Liver (tissue), 9 donors: Measurements from ENCODE around the gene KCNMA1. TPM values are rescaled to one million over a fixed set of nuclear protein-coding genes. Genes with fewer than 3 reads are reported as not detected.

ENCODE experiments used
- DNase-seq: peaks from one replicate; pipeline ENCODE4 v3.0.0-alpha.2; 2017; ENCODE audit warnings: low spot score
- H3K27ac ChIP-seq, 2 donors: one replicate each; pipeline ENCODE4 v1.7.0; 2013; ENCODE audit warnings: inconsistent platforms in 2 of 2, low read length in 2 of 2, control low read depth in 1 of 2, low read depth in 1 of 2, mild to moderate bottlenecking in 1 of 2
- H3K27me3 ChIP-seq, 4 donors: one replicate each; pipeline versions ENCODE4 v1.6.1 to v1.7.0; 2013; ENCODE audit warnings: low read length in 3 of 4, inconsistent platforms in 1 of 4, mild to moderate bottlenecking in 1 of 4, moderate library complexity in 1 of 4; ENCODE audit not compliant: control insufficient read depth in 4 of 4, insufficient read depth in 4 of 4
- H3K36me3 ChIP-seq, 4 donors: one replicate each; pipeline versions ENCODE4 v1.6.1 to v1.7.0; 2013; ENCODE audit warnings: low read length in 3 of 4, mild to moderate bottlenecking in 3 of 4, low read depth in 1 of 4, moderate library complexity in 1 of 4; ENCODE audit not compliant: control insufficient read depth in 4 of 4, insufficient read depth in 3 of 4
- H3K4me1 ChIP-seq, 4 donors: one replicate each; pipeline versions ENCODE4 v1.6.1 to v1.7.0; 2013; ENCODE audit warnings: low read length in 3 of 4, mild to moderate bottlenecking in 3 of 4, moderate library complexity in 1 of 4; ENCODE audit not compliant: control insufficient read depth in 4 of 4, insufficient read depth in 4 of 4
- H3K4me3 ChIP-seq, 3 donors: one replicate each; pipeline versions ENCODE4 v1.6.1 to v1.7.0; 2013; ENCODE audit warnings: low read length in 3 of 3, control low read depth in 1 of 3, low read depth in 1 of 3, mild to moderate bottlenecking in 1 of 3
- H3K9ac ChIP-seq, 2 donors: one replicate each; pipeline ENCODE4 v1.7.0; 2013; ENCODE audit warnings: low read length in 2 of 2, mild to moderate bottlenecking in 2 of 2, moderate library complexity in 2 of 2, control low read depth in 1 of 2, low read depth in 1 of 2
- H3K9me3 ChIP-seq, 4 donors: one replicate each; pipeline versions ENCODE4 v1.6.1 to v1.7.0; 2013; ENCODE audit warnings: low read length in 3 of 4; ENCODE audit not compliant: control insufficient read depth in 4 of 4
- EGR1 ChIP-seq, 2 donors: IDR thresholded peaks; 2 replicates each; pipeline ENCODE4 v1.6.1; 2016 to 2018; ENCODE audit warnings: antibody characterized with exemption in 2 of 2, low read depth in 2 of 2
- FOXA1 ChIP-seq: IDR thresholded peaks from 2 replicates; pipeline ENCODE4 v1.6.1; 2016; ENCODE audit warnings: antibody characterized with exemption
- FOXA2 ChIP-seq: IDR thresholded peaks from 2 replicates; pipeline ENCODE4 v1.6.1; 2016; ENCODE audit warnings: antibody characterized with exemption
- GABPA ChIP-seq, 2 donors: IDR thresholded peaks in 1 of 2; conservative IDR thresholded peaks in 1 of 2; 2 replicates each; pipeline ENCODE4 v1.6.1; 2016; ENCODE audit warnings: antibody characterized with exemption in 2 of 2, mild to moderate bottlenecking in 1 of 2, moderate library complexity in 1 of 2
- HNF4A ChIP-seq, 2 donors: conservative IDR thresholded peaks; 2 replicates each; pipeline ENCODE4 v1.6.1; 2016; ENCODE audit warnings: antibody characterized with exemption in 2 of 2, mild to moderate bottlenecking in 2 of 2
- HNF4G ChIP-seq: IDR thresholded peaks from 2 replicates; pipeline ENCODE4 v1.6.1; 2016; ENCODE audit warnings: antibody characterized with exemption
- JUND ChIP-seq, 2 donors: IDR thresholded peaks; 2 replicates each; pipeline ENCODE4 v1.6.1; 2016; ENCODE audit warnings: antibody characterized with exemption in 2 of 2
- NR2F2 ChIP-seq: IDR thresholded peaks from 2 replicates; pipeline ENCODE4 v1.6.1; 2016; ENCODE audit warnings: antibody characterized with exemption
- RAD21 ChIP-seq, 2 donors: IDR thresholded peaks; 2 replicates each; pipeline ENCODE4 v1.6.1; 2016; ENCODE audit warnings: antibody characterized with exemption in 2 of 2, mild to moderate bottlenecking in 2 of 2
- RXRA ChIP-seq, 2 donors: IDR thresholded peaks; 2 replicates each; pipeline ENCODE4 v1.6.1; 2017 to 2018; ENCODE audit warnings: antibody characterized with exemption in 2 of 2, mild to moderate bottlenecking in 1 of 2
- SP1 ChIP-seq: IDR thresholded peaks from 2 replicates; pipeline ENCODE4 v1.6.1; 2018; ENCODE audit warnings: antibody characterized with exemption, mild to moderate bottlenecking
- TAF1 ChIP-seq: conservative IDR thresholded peaks from 2 replicates; pipeline ENCODE4 v1.6.1; 2016; ENCODE audit warnings: antibody characterized with exemption, mild to moderate bottlenecking
- YY1 ChIP-seq: IDR thresholded peaks from 2 replicates; pipeline ENCODE4 v1.6.1; 2016; ENCODE audit warnings: antibody characterized with exemption, mild to moderate bottlenecking
- WGBS: extraction: QIAGEN DNeasy Blood & Tissue Kit; methylation state at CpG from one replicate; pipeline ENCODE4 v1.1.7; 2013; 5-methylcytosine and 5-hydroxymethylcytosine counted together
- polyA plus RNA-seq, 2 donors: library from polyadenylated mRNA; stranded (reverse) in 1 of 2; unstranded in 1 of 2; fragments of 200-250 nt in 1 of 2; fragments of >200 nt in 1 of 2; fragmentation: Nextera tagmentation in 1 of 2; extraction: Ambion mirVana in 1 of 2; gene quantifications; one replicate each; pipeline versions ENCODE4 v1.2.1 to v1.2.3, GENCODE V29; 2013 to 2015
- total RNA-seq, 2 donors: library from RNA; depleted of rRNA; stranded (reverse); fragments of >200 nt; gene quantifications; one replicate each; pipeline ENCODE4 v1.2.3, GENCODE V29; 2014
- TF ChIP-seq, protein P1 (sequence below): IDR thresholded peaks from 2 replicates; pipeline ENCODE4 v1.6.1; 2016; ENCODE audit warnings: antibody characterized with exemption
- TF ChIP-seq, protein P2 (sequence below): IDR thresholded peaks from 2 replicates; pipeline ENCODE4 v1.6.1; 2016; ENCODE audit warnings: antibody characterized with exemption, mild to moderate bottlenecking
- TF ChIP-seq, protein P3 (sequence below): fragments of 150-350 bp; IDR thresholded peaks from 2 replicates; pipeline ENCODE4 v1.5.1; 2017; ENCODE audit warnings: improper control_type of control experiment, low read depth, low read length; ENCODE audit not compliant: missing input control
- TF ChIP-seq, protein P4 (sequence below): IDR thresholded peaks from 2 replicates; pipeline ENCODE4 v1.6.1; 2016; ENCODE audit warnings: antibody characterized with exemption
- TF ChIP-seq, protein P5 (sequence below): IDR thresholded peaks from 2 replicates; pipeline ENCODE4 v1.6.1; 2016; ENCODE audit warnings: antibody characterized with exemption
- donor health status: healthy.
- donor health status: healthy.
- donor health status: healthy.
- donor health status: healthy.
- donor health status: healthy.

The KCNMA1 gene
- total and polyA plus RNA-seq, 4 donors: 2.5 to 9.7 (median 4.7) TPM

DNA sequence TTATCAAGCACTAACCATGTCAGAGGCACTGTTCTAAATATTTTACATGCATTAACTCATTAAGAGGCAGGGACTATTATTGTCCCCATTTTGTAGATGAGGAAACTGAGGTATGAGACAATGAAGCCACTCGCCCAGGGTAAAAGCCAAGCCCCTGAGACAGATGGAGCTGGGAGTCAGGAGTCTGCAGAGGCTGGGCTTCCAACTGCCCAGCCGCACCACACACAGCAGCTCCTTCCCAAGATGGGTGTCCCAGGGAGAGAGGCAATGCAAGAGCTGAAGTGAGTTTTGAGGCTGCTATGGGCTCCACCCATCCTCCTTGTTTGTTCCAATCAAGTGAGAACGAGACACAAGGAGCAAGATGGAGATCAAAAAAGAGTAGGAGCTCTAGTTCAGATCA, 244.2 kb downstream of the KCNMA1 start:
- Histone ChIP-seq H3K9ac (no peak overlapping the region), H3K4me3 (no peak overlapping the region), H3K4me1 (peaks cover 0 to 5% (median 0%) of the 10 kb centered on the region in 4 donors), H3K27me3 (no peaks in the 10 kb centered on the region), H3K9me3 (no peaks in the 10 kb centered on the region), H3K27ac (no peak overlapping the region), H3K36me3 (no peaks in the 10 kb centered on the region)
- no peak for DNase-seq
- TF ChIP-seq FOXA2: no peak
- no peak for TF ChIP-seq EGR1 (IDR thresholded peaks at IDR 0.05; ENCODE audit: low read depth in 2 of 2)
- TF ChIP-seq, protein P1, sequence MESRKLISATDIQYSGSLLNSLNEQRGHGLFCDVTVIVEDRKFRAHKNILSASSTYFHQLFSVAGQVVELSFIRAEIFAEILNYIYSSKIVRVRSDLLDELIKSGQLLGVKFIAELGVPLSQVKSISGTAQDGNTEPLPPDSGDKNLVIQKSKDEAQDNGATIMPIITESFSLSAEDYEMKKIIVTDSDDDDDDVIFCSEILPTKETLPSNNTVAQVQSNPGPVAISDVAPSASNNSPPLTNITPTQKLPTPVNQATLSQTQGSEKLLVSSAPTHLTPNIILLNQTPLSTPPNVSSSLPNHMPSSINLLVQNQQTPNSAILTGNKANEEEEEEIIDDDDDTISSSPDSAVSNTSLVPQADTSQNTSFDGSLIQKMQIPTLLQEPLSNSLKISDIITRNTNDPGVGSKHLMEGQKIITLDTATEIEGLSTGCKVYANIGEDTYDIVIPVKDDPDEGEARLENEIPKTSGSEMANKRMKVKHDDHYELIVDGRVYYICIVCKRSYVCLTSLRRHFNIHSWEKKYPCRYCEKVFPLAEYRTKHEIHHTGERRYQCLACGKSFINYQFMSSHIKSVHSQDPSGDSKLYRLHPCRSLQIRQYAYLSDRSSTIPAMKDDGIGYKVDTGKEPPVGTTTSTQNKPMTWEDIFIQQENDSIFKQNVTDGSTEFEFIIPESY: no peak
- TF ChIP-seq SP1: no peak
- TF ChIP-seq GABPA (IDR thresholded peaks at IDR 0.05 in 1 of 2, conservative IDR thresholded peaks at IDR 0.05 in 1 of 2): no peak
- no peak for TF ChIP-seq HNF4G
- no peak for TF ChIP-seq YY1
- no peak for TF ChIP-seq RXRA (IDR thresholded peaks at IDR 0.05)
- TF ChIP-seq, protein P2, sequence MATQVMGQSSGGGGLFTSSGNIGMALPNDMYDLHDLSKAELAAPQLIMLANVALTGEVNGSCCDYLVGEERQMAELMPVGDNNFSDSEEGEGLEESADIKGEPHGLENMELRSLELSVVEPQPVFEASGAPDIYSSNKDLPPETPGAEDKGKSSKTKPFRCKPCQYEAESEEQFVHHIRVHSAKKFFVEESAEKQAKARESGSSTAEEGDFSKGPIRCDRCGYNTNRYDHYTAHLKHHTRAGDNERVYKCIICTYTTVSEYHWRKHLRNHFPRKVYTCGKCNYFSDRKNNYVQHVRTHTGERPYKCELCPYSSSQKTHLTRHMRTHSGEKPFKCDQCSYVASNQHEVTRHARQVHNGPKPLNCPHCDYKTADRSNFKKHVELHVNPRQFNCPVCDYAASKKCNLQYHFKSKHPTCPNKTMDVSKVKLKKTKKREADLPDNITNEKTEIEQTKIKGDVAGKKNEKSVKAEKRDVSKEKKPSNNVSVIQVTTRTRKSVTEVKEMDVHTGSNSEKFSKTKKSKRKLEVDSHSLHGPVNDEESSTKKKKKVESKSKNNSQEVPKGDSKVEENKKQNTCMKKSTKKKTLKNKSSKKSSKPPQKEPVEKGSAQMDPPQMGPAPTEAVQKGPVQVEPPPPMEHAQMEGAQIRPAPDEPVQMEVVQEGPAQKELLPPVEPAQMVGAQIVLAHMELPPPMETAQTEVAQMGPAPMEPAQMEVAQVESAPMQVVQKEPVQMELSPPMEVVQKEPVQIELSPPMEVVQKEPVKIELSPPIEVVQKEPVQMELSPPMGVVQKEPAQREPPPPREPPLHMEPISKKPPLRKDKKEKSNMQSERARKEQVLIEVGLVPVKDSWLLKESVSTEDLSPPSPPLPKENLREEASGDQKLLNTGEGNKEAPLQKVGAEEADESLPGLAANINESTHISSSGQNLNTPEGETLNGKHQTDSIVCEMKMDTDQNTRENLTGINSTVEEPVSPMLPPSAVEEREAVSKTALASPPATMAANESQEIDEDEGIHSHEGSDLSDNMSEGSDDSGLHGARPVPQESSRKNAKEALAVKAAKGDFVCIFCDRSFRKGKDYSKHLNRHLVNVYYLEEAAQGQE: no peak
- no peak for TF ChIP-seq JUND (IDR thresholded peaks at IDR 0.05)
- TF ChIP-seq HNF4A (conservative IDR thresholded peaks at IDR 0.05): no peak
- no peak for TF ChIP-seq RAD21 (IDR thresholded peaks at IDR 0.05)
- TF ChIP-seq, protein P3, sequence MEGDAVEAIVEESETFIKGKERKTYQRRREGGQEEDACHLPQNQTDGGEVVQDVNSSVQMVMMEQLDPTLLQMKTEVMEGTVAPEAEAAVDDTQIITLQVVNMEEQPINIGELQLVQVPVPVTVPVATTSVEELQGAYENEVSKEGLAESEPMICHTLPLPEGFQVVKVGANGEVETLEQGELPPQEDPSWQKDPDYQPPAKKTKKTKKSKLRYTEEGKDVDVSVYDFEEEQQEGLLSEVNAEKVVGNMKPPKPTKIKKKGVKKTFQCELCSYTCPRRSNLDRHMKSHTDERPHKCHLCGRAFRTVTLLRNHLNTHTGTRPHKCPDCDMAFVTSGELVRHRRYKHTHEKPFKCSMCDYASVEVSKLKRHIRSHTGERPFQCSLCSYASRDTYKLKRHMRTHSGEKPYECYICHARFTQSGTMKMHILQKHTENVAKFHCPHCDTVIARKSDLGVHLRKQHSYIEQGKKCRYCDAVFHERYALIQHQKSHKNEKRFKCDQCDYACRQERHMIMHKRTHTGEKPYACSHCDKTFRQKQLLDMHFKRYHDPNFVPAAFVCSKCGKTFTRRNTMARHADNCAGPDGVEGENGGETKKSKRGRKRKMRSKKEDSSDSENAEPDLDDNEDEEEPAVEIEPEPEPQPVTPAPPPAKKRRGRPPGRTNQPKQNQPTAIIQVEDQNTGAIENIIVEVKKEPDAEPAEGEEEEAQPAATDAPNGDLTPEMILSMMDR: no peak
- TF ChIP-seq, protein P4, sequence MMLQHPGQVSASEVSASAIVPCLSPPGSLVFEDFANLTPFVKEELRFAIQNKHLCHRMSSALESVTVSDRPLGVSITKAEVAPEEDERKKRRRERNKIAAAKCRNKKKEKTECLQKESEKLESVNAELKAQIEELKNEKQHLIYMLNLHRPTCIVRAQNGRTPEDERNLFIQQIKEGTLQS: no peak
- TF ChIP-seq FOXA1: no peak
- TF ChIP-seq NR2F2: no peak
- 90% methylated on average over 3 of the region's 3 CpGs for WGBS

DNA sequence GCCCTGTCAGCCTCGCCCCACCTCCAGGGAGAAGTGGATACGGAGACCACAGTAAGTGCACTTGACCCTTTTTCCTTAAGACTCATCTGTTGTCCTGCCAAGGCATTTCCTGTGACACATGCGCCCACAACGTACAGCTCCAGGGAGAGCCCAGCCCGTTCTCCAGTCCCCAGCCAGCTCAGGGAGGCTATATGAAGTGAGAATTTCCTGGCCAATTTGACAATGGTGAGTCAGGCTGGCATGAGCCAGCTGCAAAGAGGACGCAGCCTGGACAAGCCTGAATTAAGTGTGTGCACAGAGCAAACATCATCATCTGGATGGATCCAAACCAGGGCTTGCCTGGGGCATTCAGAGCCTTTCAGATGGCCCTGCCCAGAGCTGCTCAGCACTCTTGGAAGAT, 244.8 kb downstream of the KCNMA1 start:
- H3K9ac ChIP-seq: no peak overlapping the region
- no peak overlapping the region for H3K4me3 ChIP-seq
- H3K27me3 ChIP-seq: no peaks in the 10 kb centered on the region
- H3K27ac ChIP-seq: no peak overlapping the region
- no peak for DNase-seq
- no peaks in the 10 kb centered on the region for H3K9me3 ChIP-seq
- 76% methylated on average over 6 of the region's 6 CpGs for WGBS
- H3K36me3 ChIP-seq: no peaks in the 10 kb centered on the region
- no peak for TF ChIP-seq HNF4A (conservative IDR thresholded peaks at IDR 0.05)
- TF ChIP-seq, protein P3: no peak
- TF ChIP-seq RXRA (IDR thresholded peaks at IDR 0.05): no peak
- no peak for TF ChIP-seq YY1
- TF ChIP-seq NR2F2: no peak
- no peak for TF ChIP-seq SP1
- no peak for TF ChIP-seq TAF1
- TF ChIP-seq EGR1 (IDR thresholded peaks at IDR 0.05; ENCODE audit: low read depth in 2 of 2): no peak
- TF ChIP-seq, protein P5, sequence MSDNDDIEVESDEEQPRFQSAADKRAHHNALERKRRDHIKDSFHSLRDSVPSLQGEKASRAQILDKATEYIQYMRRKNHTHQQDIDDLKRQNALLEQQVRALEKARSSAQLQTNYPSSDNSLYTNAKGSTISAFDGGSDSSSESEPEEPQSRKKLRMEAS: no peak
- TF ChIP-seq HNF4G: no peak
- TF ChIP-seq, protein P1: no peak
- TF ChIP-seq RAD21 (IDR thresholded peaks at IDR 0.05): no peak
- no peak for TF ChIP-seq FOXA1
- H3K4me1 ChIP-seq: peaks cover 0 to 5% (median 0%) of the 10 kb centered on the region in 4 donors
